Measurements from ENCODE around the gene AQP2. TPM values are rescaled to one million over a fixed set of nuclear protein-coding genes. Genes with fewer than 3 reads are reported as not detected.

The AQP2 gene
- total RNA-seq: not detected

GRCh38 chr12:49950273-49951251, at the start of gene AQP2:
Gene AQP2, plus strand, starts transcription at chr12:49950737. Its CDS starts 94 bp downstream, at chr12:49950831.
- intact Hi-C loops (cut with micrococcal nuclease): no loop called here
- no peak within 1 kb of the TSS for H3K4me3 Mint-ChIP-seq
- H3K27ac Mint-ChIP-seq: no peak within 1 kb of the TSS
- peaks cover 22% of the 10 kb centered on the region for H3K27me3 Mint-ChIP-seq (ENCODE audit: low read depth)
- CTCF ChIA-PET: interaction anchor here (6.3 kb wide), 1 partner anchor 16 kb away, joined by 65 read pairs; no protein-coding TSS in a partner anchor
- H3K9me3 Mint-ChIP-seq: no peaks in the 10 kb centered on the region
- peaks cover 6% of the 10 kb centered on the region for H3K4me1 Mint-ChIP-seq (ENCODE audit: low read depth)
- DNase-seq: no peak
- no peaks in the 10 kb centered on the region for H3K36me3 Mint-ChIP-seq (ENCODE audit: low read depth)

GRCh38 chr12:49901026-49901425, 49.5 kb upstream of the AQP2 start:
- H3K36me3 Mint-ChIP-seq (ENCODE audit: low read depth): no peaks in the 10 kb centered on the region
- no peak for DNase-seq
- no peak overlapping the region for H3K27ac Mint-ChIP-seq
- CTCF ChIA-PET: interaction anchor here (1.5 kb wide), 1 partner anchor 66 kb away, joined by 6 read pairs; no protein-coding TSS in a partner anchor
- peaks cover 9% of the 10 kb centered on the region for H3K4me1 Mint-ChIP-seq (ENCODE audit: low read depth)
- intact Hi-C loops (cut with micrococcal nuclease): no loop called here
- no peaks in the 10 kb centered on the region for H3K9me3 Mint-ChIP-seq
- no peaks in the 10 kb centered on the region for H3K27me3 Mint-ChIP-seq (ENCODE audit: low read depth)
- H3K4me3 Mint-ChIP-seq: no peak overlapping the region

DNA sequence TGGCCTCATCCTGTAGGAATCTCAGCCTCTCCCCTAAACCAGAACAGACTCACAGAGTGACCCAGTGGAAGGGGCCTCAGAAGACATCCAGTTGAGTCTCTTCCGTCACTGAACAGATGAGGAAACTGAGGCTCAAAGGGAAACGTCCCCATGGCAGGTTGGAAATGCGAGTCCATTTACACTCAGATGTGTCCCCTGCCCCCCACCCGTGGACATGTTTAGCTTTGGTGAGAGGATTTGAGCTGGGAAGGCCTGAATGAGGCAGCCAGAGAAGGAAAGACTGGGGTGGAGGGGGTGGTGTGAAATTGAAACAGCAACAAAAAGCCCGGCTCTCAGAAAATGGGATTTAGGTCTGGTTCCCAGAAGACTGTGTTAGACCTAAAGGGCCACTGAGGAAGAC, 48.6 kb upstream of the AQP2 start:
- CTCF ChIA-PET: interaction anchor here (1.4 to 1.5 kb wide), 2 partner anchors 9 to 65 kb away, joined by 4 to 6 read pairs; no protein-coding TSS in a partner anchor
- intact Hi-C loops (cut with micrococcal nuclease): no loop called here
- Mint-ChIP-seq H3K4me3 (no peak overlapping the region), H3K9me3 (no peaks in the 10 kb centered on the region), H3K36me3 (ENCODE audit: low read depth) (no peaks in the 10 kb centered on the region), H3K27ac (no peak overlapping the region), H3K4me1 (ENCODE audit: low read depth) (peaks cover 9% of the 10 kb centered on the region), H3K27me3 (ENCODE audit: low read depth) (no peaks in the 10 kb centered on the region)
- no peak for DNase-seq

DNA sequence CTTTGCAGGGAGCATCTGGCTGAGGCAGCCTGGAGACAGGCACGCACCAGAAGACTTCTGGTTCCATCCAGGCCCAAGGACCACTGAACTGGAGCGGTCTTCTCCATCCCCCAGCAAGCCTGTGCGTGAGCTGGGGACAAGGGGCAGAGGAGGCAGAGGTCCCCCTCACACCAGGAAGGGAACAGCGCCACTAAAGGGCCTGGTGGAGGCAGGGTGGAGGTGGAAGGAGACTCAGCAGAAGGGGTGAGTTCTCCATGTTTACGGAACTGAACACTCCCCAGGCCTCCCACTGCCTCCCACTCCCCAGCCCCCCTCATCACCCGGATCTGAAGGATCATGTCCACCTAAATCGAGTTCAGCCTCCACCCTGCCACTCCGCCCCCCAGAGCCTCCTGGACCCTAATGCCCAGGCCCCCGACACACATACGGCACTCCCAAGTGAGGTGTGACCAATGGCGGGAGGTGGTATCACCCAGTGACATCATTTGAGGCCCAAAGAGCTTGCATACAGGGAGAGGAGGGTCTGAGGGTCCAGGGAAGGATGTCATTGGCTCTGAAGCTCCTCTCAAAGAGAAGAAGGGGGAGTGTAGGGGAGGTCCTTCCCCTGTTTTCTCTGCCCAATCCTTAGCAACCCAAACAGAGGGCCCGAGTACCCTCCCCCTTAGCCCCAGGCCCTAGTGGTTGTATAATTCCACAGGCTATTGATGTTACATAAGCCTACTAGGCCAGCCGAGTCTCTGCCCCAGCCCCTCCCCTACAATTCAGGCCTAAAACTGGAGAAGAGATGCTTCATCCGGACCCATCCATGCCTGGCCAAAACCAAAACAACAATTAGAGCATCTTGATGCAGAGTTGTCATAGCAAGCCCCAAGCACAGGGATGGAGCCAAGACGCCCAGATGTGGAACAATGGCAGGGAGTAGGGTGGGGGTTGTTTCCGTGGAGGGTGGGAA, 47.9 kb upstream of the AQP2 start:
- intact Hi-C loops (cut with micrococcal nuclease): no loop called here
- H3K4me1 Mint-ChIP-seq (ENCODE audit: low read depth): peaks cover 9% of the 10 kb centered on the region
- no peaks in the 10 kb centered on the region for H3K36me3 Mint-ChIP-seq (ENCODE audit: low read depth)
- CTCF ChIA-PET: interaction anchor here (1.4 kb wide), 1 partner anchor 10 kb away, joined by 4 read pairs; no protein-coding TSS in a partner anchor
- DNase-seq: no peak
- no peak overlapping the region for H3K27ac Mint-ChIP-seq
- peak overlapping the region; percentile 10 for H3K4me3 Mint-ChIP-seq
- H3K9me3 Mint-ChIP-seq: no peaks in the 10 kb centered on the region
- no peaks in the 10 kb centered on the region for H3K27me3 Mint-ChIP-seq (ENCODE audit: low read depth)

GRCh38 chr12:49903351-49903699, 47.2 kb upstream of the AQP2 start:
- intact Hi-C loops (cut with micrococcal nuclease): no loop called here
- Mint-ChIP-seq H3K9me3 (no peaks in the 10 kb centered on the region), H3K4me3 (peak overlapping the region; percentile 22), H3K27ac (no peak overlapping the region), H3K36me3 (ENCODE audit: low read depth) (no peaks in the 10 kb centered on the region), H3K27me3 (ENCODE audit: low read depth) (no peaks in the 10 kb centered on the region), H3K4me1 (ENCODE audit: low read depth) (peaks cover 9% of the 10 kb centered on the region)
- DNase-seq: no peak
- CTCF ChIA-PET: no interaction called here

DNA sequence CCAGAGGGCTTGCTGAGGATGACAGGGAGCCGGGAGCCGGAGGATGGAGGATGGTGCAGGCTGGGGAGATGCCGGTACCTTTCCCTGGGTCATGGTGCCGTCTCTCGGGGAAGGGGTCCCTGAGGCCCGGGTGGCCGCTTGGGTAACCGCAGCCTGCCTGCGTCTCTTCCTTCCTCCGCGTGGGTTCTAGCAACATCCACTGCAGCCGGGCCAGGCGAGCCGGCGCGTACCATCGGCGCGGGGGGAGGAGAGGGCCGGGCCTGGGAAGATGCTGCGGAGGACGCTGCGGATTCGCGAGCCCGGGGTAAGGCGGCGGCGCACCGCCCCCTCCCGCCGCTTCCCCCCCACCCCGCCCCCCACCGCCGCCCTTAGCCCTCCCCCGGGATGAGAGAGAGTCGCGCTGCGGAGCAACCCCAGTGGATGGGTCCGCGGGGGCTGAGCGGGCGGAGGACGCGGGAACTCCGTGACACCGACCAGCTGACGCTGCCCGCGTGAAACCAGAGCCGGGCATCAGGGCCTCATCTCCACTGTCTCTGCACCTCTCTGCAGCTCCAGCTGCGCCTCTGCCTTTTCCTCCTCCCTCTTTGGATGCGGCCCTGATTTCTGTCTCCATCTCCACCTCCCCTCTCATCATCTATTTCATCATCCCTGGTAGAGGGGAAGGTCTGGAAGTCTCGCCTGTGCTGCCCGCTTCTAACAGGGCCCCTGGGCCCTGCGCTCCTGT, 46.7 kb upstream of the AQP2 start, which contains the start of gene FAIM2:
TSS of gene FAIM2 (minus strand) at position 201 of the 724 bp plus-strand sequence. CDS start at position 93, 108 bp downstream.
- H3K4me3 Mint-ChIP-seq: peak within 1 kb of the TSS; percentile 74
- H3K36me3 Mint-ChIP-seq (ENCODE audit: low read depth): no peaks in the 10 kb centered on the region
- peaks cover 9% of the 10 kb centered on the region for H3K4me1 Mint-ChIP-seq (ENCODE audit: low read depth)
- H3K27me3 Mint-ChIP-seq (ENCODE audit: low read depth): no peaks in the 10 kb centered on the region
- H3K27ac Mint-ChIP-seq: no peak within 1 kb of the TSS
- intact Hi-C loops (cut with micrococcal nuclease): no loop called here
- H3K9me3 Mint-ChIP-seq: no peaks in the 10 kb centered on the region
- CTCF ChIA-PET: interaction anchor here (1.1 kb wide), 1 partner anchor 36 kb away, joined by 3 read pairs; no protein-coding TSS in a partner anchor
- DNase-seq: peak; percentile 56

- DNase-seq: no peak
- intact Hi-C loops (cut with micrococcal nuclease): no loop called here
- Mint-ChIP-seq H3K4me1 (ENCODE audit: low read depth) (peaks cover 9% of the 10 kb centered on the region), H3K4me3 (peak overlapping the region; percentile 25), H3K27me3 (ENCODE audit: low read depth) (no peaks in the 10 kb centered on the region), H3K36me3 (ENCODE audit: low read depth) (no peaks in the 10 kb centered on the region), H3K27ac (no peak overlapping the region), H3K9me3 (no peaks in the 10 kb centered on the region)
- CTCF ChIA-PET: interaction anchor here (1.1 kb wide), 1 partner anchor 37 kb away, joined by 3 read pairs; no protein-coding TSS in a partner anchor
Measured at GRCh38 chr12:49904601-49905000, 45.9 kb upstream of the AQP2 start.

DNA sequence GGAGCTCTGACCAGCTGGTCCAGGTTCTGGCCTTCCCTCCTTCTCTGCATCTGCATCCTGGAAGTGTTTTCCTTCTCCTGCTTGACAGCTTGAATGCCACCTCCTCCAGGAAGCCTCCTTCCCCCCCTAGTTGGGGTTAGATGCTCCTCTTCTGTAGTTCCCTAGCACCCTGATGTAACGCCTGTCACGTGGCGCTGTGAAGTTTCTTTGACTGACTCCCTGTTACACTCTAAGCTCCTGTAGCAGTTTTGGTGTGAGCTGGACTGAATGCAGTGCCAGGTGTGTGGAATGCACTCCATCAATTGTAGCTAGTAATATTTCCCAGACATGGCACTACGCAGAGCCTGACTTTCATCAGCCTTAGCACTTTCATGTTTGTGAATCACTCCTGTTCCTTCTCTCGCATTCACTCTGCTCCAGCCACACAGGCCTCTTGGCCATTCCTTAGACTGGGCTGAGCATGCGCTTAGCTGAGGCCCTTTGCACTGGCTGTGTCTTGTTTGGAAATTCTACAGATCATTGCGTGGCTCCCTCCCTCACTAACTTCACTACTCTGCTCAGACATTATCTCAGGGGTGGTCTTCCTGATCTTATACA, 44.7 kb upstream of the AQP2 start:
- no peaks in the 10 kb centered on the region for H3K27me3 Mint-ChIP-seq (ENCODE audit: low read depth)
- no peak overlapping the region for H3K27ac Mint-ChIP-seq
- peaks cover 9% of the 10 kb centered on the region for H3K4me1 Mint-ChIP-seq (ENCODE audit: low read depth)
- no peaks in the 10 kb centered on the region for H3K9me3 Mint-ChIP-seq
- CTCF ChIA-PET: interaction anchor here (0.7 to 3.4 kb wide), 5 partner anchors 40 to 547 kb away, joined by 3 to 17 read pairs (median 4); no protein-coding TSS in a partner anchor
- intact Hi-C loops (cut with micrococcal nuclease): no loop called here
- H3K4me3 Mint-ChIP-seq: no peak overlapping the region
- no peaks in the 10 kb centered on the region for H3K36me3 Mint-ChIP-seq (ENCODE audit: low read depth)
- DNase-seq: no peak

DNA sequence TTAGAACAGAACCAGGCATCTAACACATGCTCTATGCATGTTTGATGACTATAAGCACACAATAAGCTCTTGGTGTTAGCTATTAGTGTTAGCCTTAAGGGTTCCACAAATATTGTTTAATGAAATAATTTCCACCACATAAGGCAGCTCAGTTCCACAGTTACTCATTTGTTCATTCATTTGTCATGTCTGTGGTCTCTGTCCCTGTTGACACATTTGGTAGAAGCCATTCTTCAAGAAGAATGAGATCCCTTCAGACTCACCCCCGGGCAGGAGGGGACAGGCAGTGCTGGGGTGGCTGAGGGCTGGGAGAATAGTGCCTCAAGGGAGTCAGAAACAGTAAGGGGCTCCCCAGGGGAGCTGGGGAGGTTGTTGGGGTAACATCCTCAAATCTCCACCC, 43.2 kb upstream of the AQP2 start:
- DNase-seq: no peak
- H3K4me1 Mint-ChIP-seq (ENCODE audit: low read depth): peaks cover 9% of the 10 kb centered on the region
- H3K36me3 Mint-ChIP-seq (ENCODE audit: low read depth): no peaks in the 10 kb centered on the region
- no peaks in the 10 kb centered on the region for H3K9me3 Mint-ChIP-seq
- H3K27ac Mint-ChIP-seq: no peak overlapping the region
- intact Hi-C loops (cut with micrococcal nuclease): no loop called here
- no peak overlapping the region for H3K4me3 Mint-ChIP-seq
- CTCF ChIA-PET: interaction anchor here (0.5 to 3.4 kb wide), 3 partner anchors 38 to 131 kb away, joined by 5 to 17 read pairs (median 5); no protein-coding TSS in a partner anchor
- no peaks in the 10 kb centered on the region for H3K27me3 Mint-ChIP-seq (ENCODE audit: low read depth)

GRCh38 chr12:49909356-49909755, 41.2 kb upstream of the AQP2 start:
- H3K27ac Mint-ChIP-seq: no peak overlapping the region
- H3K27me3 Mint-ChIP-seq (ENCODE audit: low read depth): no peaks in the 10 kb centered on the region
- CTCF ChIA-PET: interaction anchor here (0.6 to 0.8 kb wide), 2 partner anchors 43 to 281 kb away, joined by 3 to 4 read pairs; no protein-coding TSS in a partner anchor
- no peak for DNase-seq
- H3K9me3 Mint-ChIP-seq: no peaks in the 10 kb centered on the region
- intact Hi-C loops (cut with micrococcal nuclease): no loop called here
- peaks cover 3% of the 10 kb centered on the region for H3K4me1 Mint-ChIP-seq (ENCODE audit: low read depth)
- no peaks in the 10 kb centered on the region for H3K36me3 Mint-ChIP-seq (ENCODE audit: low read depth)
- no peak overlapping the region for H3K4me3 Mint-ChIP-seq

GRCh38 chr12:49909826-49910225, 40.7 kb upstream of the AQP2 start:
- no peak overlapping the region for H3K27ac Mint-ChIP-seq
- DNase-seq: no peak
- H3K4me1 Mint-ChIP-seq (ENCODE audit: low read depth): no peaks in the 10 kb centered on the region
- intact Hi-C loops (cut with micrococcal nuclease): no loop called here
- H3K9me3 Mint-ChIP-seq: no peaks in the 10 kb centered on the region
- H3K4me3 Mint-ChIP-seq: no peak overlapping the region
- no peaks in the 10 kb centered on the region for H3K27me3 Mint-ChIP-seq (ENCODE audit: low read depth)
- no peaks in the 10 kb centered on the region for H3K36me3 Mint-ChIP-seq (ENCODE audit: low read depth)
- CTCF ChIA-PET: interaction anchor here (0.6 kb wide), 1 partner anchor 280 kb away, joined by 4 read pairs; no protein-coding TSS in a partner anchor
